ENCODE results near the gene CCDC190. TPM values are rescaled to one million over a fixed set of nuclear protein-coding genes. Genes with fewer than 3 reads are reported as not detected.

The CCDC190 gene
- total and polyA plus RNA-seq, 9 of the 15 experiments (the other 6 are each of a cell fraction or from before 2014, with no cell fraction given), result not detected

- no peak for TF ChIP-seq ZNF407 (IDR thresholded peaks at IDR 0.05; ENCODE audit: low read depth)
- no peak for TF ChIP-seq RBM14 (IDR thresholded peaks at IDR 0.05; ENCODE audit: borderline replicate concordance, insufficient read depth, low read depth, low read length)
- no peak for TF ChIP-seq TCF15 (CRISPR knock-in tag; IDR thresholded peaks at IDR 0.05)
Observed at GRCh38 chr1:162857850-162858249, 3.1 kb downstream of the CCDC190 start (continued).

Measured in K562 (cell line).